WERI-Rb-1 (cell line): ENCODE results near the gene NMB.

Source experiments
- DNase-seq: peaks from one replicate; pipeline ENCODE4 v3.0.0-alpha.2; 2020
- H3K27ac ChIP-seq: fragments of 250-450 bp; sonication (Bioruptor Pico); 2 replicates; pipeline ENCODE4 v1.5.1; 2020; ENCODE audit warnings: mild to moderate bottlenecking, moderate library complexity
- H3K27me3 ChIP-seq: fragments of 250-450 bp; sonication (Bioruptor Pico); 2 replicates; pipeline ENCODE4 v1.5.1; 2021; ENCODE audit warnings: mild to moderate bottlenecking, low read depth, moderate library complexity; ENCODE audit not compliant: insufficient read depth, severe bottlenecking
- H3K36me3 ChIP-seq: fragments of 250-450 bp; sonication (Bioruptor Pico); 2 replicates; pipeline ENCODE4 v1.5.1; 2020; ENCODE audit warnings: mild to moderate bottlenecking, moderate library complexity
- H3K4me3 ChIP-seq: 2 replicates; pipeline ENCODE4 v1.5.1; 2011; ENCODE audit warnings: low read depth, mild to moderate bottlenecking, control low read depth, low read length
- H3K9me3 ChIP-seq: fragments of 250-450 bp; sonication (Bioruptor Pico); 2 replicates; pipeline ENCODE4 v1.5.1; 2021; ENCODE audit warnings: mild to moderate bottlenecking, moderate library complexity; ENCODE audit not compliant: severe bottlenecking
- TF ChIP-seq, protein P1 (sequence below): IDR thresholded peaks from 2 replicates; pipeline ENCODE4 v1.5.1; 2011; ENCODE audit warnings: low read depth, mild to moderate bottlenecking, control low read depth, inconsistent platforms, low read length

The NMB gene

DNA sequence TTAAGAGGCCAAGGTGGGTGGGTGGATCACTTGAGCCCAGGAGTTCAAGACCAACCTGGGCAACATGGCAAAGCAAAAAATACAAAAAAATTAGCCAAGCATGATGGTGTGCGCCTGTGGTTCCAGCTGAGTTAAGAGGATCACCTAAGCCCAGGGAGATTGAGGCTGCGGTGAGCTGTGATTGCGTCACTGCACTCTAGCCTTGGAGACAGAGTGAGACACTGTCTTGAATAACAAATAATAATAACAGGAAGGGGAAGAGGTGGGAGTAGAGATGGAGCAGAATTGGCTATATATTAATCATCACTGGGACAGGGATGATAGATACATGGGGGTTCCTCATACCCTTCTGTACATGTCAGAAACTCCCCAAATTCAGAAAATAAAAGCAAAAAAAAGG lies 23.8 kb upstream of the NMB start:
- H3K27me3 ChIP-seq = no peaks in the 10 kb centered on the region
- TF ChIP-seq, protein P1, sequence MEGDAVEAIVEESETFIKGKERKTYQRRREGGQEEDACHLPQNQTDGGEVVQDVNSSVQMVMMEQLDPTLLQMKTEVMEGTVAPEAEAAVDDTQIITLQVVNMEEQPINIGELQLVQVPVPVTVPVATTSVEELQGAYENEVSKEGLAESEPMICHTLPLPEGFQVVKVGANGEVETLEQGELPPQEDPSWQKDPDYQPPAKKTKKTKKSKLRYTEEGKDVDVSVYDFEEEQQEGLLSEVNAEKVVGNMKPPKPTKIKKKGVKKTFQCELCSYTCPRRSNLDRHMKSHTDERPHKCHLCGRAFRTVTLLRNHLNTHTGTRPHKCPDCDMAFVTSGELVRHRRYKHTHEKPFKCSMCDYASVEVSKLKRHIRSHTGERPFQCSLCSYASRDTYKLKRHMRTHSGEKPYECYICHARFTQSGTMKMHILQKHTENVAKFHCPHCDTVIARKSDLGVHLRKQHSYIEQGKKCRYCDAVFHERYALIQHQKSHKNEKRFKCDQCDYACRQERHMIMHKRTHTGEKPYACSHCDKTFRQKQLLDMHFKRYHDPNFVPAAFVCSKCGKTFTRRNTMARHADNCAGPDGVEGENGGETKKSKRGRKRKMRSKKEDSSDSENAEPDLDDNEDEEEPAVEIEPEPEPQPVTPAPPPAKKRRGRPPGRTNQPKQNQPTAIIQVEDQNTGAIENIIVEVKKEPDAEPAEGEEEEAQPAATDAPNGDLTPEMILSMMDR = no peak
- no peak overlapping the region for H3K4me3 ChIP-seq
- no peaks in the 10 kb centered on the region for H3K9me3 ChIP-seq
- no peak for DNase-seq
- no peak overlapping the region for H3K27ac ChIP-seq
- H3K36me3 ChIP-seq = peaks cover 82% of the 10 kb centered on the region

DNA sequence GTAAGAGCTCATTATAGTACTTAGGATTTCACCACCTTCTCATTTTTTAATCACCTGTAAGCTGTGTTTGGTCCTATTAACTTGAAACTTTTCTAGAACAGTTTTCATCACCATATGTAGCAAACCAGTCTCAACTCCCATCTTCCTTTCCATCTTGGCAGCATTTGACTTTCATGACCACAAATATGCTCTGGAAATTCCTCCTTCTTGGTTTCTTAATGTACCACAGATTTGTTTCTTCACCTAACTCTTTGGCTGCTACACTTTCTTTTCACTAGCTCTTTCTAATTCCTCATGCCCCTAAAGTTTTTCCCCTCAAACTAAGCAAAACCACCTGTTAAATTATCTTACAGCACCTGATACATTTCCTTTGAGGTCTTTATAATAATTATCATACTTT lies 13.2 kb upstream of the NMB start:
- DNase-seq = no peak
- H3K9me3 ChIP-seq = no peaks in the 10 kb centered on the region
- peaks cover 40% of the 10 kb centered on the region for H3K36me3 ChIP-seq

DNA sequence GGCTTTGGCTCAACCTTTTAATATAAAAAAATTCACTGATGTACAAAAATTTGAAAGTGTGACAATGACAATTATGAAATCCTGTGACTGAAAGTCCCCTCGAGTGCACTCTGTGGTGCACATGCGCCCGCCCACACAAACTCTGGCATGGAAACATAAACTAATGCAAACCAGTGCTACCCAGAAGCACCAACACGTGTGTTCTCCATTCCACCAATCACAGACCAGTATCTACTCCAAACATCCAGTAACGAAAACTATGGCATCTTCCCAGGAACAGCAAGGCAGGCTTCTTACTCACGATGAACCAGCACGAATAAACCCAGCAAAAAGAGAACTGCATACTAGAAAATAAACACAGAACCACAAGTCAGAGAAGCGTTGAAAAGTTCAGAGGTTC lies 11.7 kb upstream of the NMB start:
- Histone ChIP-seq H3K9me3 (no peaks in the 10 kb centered on the region), H3K27me3 (no peaks in the 10 kb centered on the region), H3K4me3 (no peak overlapping the region), H3K36me3 (peaks cover 47% of the 10 kb centered on the region), H3K27ac (no peak overlapping the region)
- TF ChIP-seq, protein P1 = no peak
- DNase-seq = no peak

More for the DNA sequence above, 13.2 kb upstream of the NMB start:
- TF ChIP-seq, protein P1 = no peak
- H3K27ac ChIP-seq = no peak overlapping the region
- no peak overlapping the region for H3K4me3 ChIP-seq
- no peaks in the 10 kb centered on the region for H3K27me3 ChIP-seq

- Histone ChIP-seq H3K27ac (no peak overlapping the region), H3K9me3 (no peaks in the 10 kb centered on the region), H3K36me3 (peaks cover 38% of the 10 kb centered on the region), H3K27me3 (no peaks in the 10 kb centered on the region), H3K4me3 (no peak overlapping the region)
- no peak for DNase-seq
- TF ChIP-seq, protein P1 = no peak
Observed at GRCh38 chr15:84668221-84668982, 10.4 kb upstream of the NMB start.

GRCh38 chr15:84666373-84666772 lies 8.4 kb upstream of the NMB start:
- DNase-seq = no peak
- Histone ChIP-seq H3K36me3 (peaks cover 34% of the 10 kb centered on the region), H3K27ac (no peak overlapping the region), H3K27me3 (no peaks in the 10 kb centered on the region), H3K9me3 (no peaks in the 10 kb centered on the region), H3K4me3 (no peak overlapping the region)
- TF ChIP-seq, protein P1 = no peak

GRCh38 chr15:84661001-84661400 lies 3.0 kb upstream of the NMB start:
- Histone ChIP-seq H3K36me3 (peaks cover 10% of the 10 kb centered on the region), H3K27me3 (no peaks in the 10 kb centered on the region), H3K4me3 (no peak overlapping the region), H3K9me3 (no peaks in the 10 kb centered on the region), H3K27ac (no peak overlapping the region)
- DNase-seq = no peak
- TF ChIP-seq, protein P1 = no peak
